ENCODE data around the gene CASQ1. TPM values are rescaled to one million over a fixed set of nuclear protein-coding genes. Genes with fewer than 3 reads are reported as not detected.

The CASQ1 gene
- total RNA-seq, 2 donors from 2014 or later = not detected

GRCh38 chr1:160162931-160163330 lies 27.4 kb upstream of the CASQ1 start:
- ATAC-seq (replicated peaks) = no peak
- Mint-ChIP-seq H3K27ac (no peak overlapping the region), H3K4me1 (peaks cover 5% of the 10 kb centered on the region), H3K9me3 (no peaks in the 10 kb centered on the region), H3K4me3 (no peak overlapping the region), H3K27me3 (peaks cover 30% of the 10 kb centered on the region), H3K36me3 (ENCODE audit: low read depth) (no peaks in the 10 kb centered on the region)

GRCh38 chr1:160163615-160164014 lies 26.8 kb upstream of the CASQ1 start:
- H3K27ac Mint-ChIP-seq = no peak overlapping the region
- H3K27me3 Mint-ChIP-seq = peaks cover 29% of the 10 kb centered on the region
- no peak overlapping the region for H3K4me3 Mint-ChIP-seq
- no peaks in the 10 kb centered on the region for H3K36me3 Mint-ChIP-seq (ENCODE audit: low read depth)
- H3K4me1 Mint-ChIP-seq = peaks cover 5% of the 10 kb centered on the region
- no peak for ATAC-seq (replicated peaks)
- no peaks in the 10 kb centered on the region for H3K9me3 Mint-ChIP-seq

GRCh38 chr1:160164121-160164520 lies 26.3 kb upstream of the CASQ1 start:
- Mint-ChIP-seq H3K4me1 (peaks cover 5% of the 10 kb centered on the region), H3K27ac (no peak overlapping the region), H3K4me3 (no peak overlapping the region), H3K27me3 (peaks cover 26% of the 10 kb centered on the region), H3K9me3 (no peaks in the 10 kb centered on the region), H3K36me3 (ENCODE audit: low read depth) (no peaks in the 10 kb centered on the region)
- ATAC-seq (replicated peaks) = no peak

GRCh38 chr1:160166166-160166868 lies 24.1 kb upstream of the CASQ1 start:
- Mint-ChIP-seq H3K27ac (no peak overlapping the region), H3K4me3 (no peak overlapping the region), H3K9me3 (no peaks in the 10 kb centered on the region), H3K27me3 (peaks cover 30% of the 10 kb centered on the region), H3K36me3 (ENCODE audit: low read depth) (no peaks in the 10 kb centered on the region), H3K4me1 (peaks cover 9% of the 10 kb centered on the region)
- no peak for ATAC-seq (replicated peaks)

- Mint-ChIP-seq H3K9me3 (no peaks in the 10 kb centered on the region), H3K4me1 (peaks cover 9% of the 10 kb centered on the region), H3K27me3 (peaks cover 32% of the 10 kb centered on the region), H3K36me3 (ENCODE audit: low read depth) (no peaks in the 10 kb centered on the region), H3K4me3 (no peak overlapping the region), H3K27ac (no peak overlapping the region)
- no peak for ATAC-seq (replicated peaks)
Observed at GRCh38 chr1:160167056-160167455, 23.3 kb upstream of the CASQ1 start.

- no peak overlapping the region for H3K27ac Mint-ChIP-seq
- peaks cover 35% of the 10 kb centered on the region for H3K27me3 Mint-ChIP-seq
- H3K36me3 Mint-ChIP-seq (ENCODE audit: low read depth) = no peaks in the 10 kb centered on the region
- H3K4me3 Mint-ChIP-seq = no peak overlapping the region
- no peaks in the 10 kb centered on the region for H3K9me3 Mint-ChIP-seq
- ATAC-seq (replicated peaks) = peak; percentile 55
- H3K4me1 Mint-ChIP-seq = peaks cover 9% of the 10 kb centered on the region
Observed at GRCh38 chr1:160167580-160167979, 22.8 kb upstream of the CASQ1 start.

GRCh38 chr1:160168016-160168415 lies 22.4 kb upstream of the CASQ1 start:
- H3K4me1 Mint-ChIP-seq = peaks cover 9% of the 10 kb centered on the region
- H3K27me3 Mint-ChIP-seq = peaks cover 35% of the 10 kb centered on the region
- H3K27ac Mint-ChIP-seq = no peak overlapping the region
- no peak overlapping the region for H3K4me3 Mint-ChIP-seq
- H3K36me3 Mint-ChIP-seq (ENCODE audit: low read depth) = no peaks in the 10 kb centered on the region
- no peak for ATAC-seq (replicated peaks)
- H3K9me3 Mint-ChIP-seq = no peaks in the 10 kb centered on the region

GRCh38 chr1:160168609-160169369 lies 21.6 kb upstream of the CASQ1 start:
- no peaks in the 10 kb centered on the region for H3K9me3 Mint-ChIP-seq
- H3K27me3 Mint-ChIP-seq = peaks cover 36% of the 10 kb centered on the region
- no peak for ATAC-seq (replicated peaks)
- H3K4me1 Mint-ChIP-seq = peaks cover 9% of the 10 kb centered on the region
- H3K36me3 Mint-ChIP-seq (ENCODE audit: low read depth) = no peaks in the 10 kb centered on the region
- no peak overlapping the region for H3K27ac Mint-ChIP-seq
- H3K4me3 Mint-ChIP-seq = no peak overlapping the region

- Mint-ChIP-seq H3K4me3 (no peak overlapping the region), H3K27ac (no peak overlapping the region), H3K27me3 (peaks cover 28% of the 10 kb centered on the region), H3K36me3 (ENCODE audit: low read depth) (no peaks in the 10 kb centered on the region), H3K4me1 (peaks cover 9% of the 10 kb centered on the region), H3K9me3 (no peaks in the 10 kb centered on the region)
- peak; percentile 72 for ATAC-seq (replicated peaks)
Observed at GRCh38 chr1:160169553-160170399, 20.6 kb upstream of the CASQ1 start.

GRCh38 chr1:160171354-160171753 lies 19.0 kb upstream of the CASQ1 start:
- Mint-ChIP-seq H3K4me1 (peaks cover 9% of the 10 kb centered on the region), H3K27ac (no peak overlapping the region), H3K4me3 (no peak overlapping the region), H3K36me3 (ENCODE audit: low read depth) (no peaks in the 10 kb centered on the region), H3K9me3 (no peaks in the 10 kb centered on the region), H3K27me3 (peaks cover 21% of the 10 kb centered on the region)
- ATAC-seq (replicated peaks) = no peak

GRCh38 chr1:160171980-160172379 lies 18.4 kb upstream of the CASQ1 start:
- Mint-ChIP-seq H3K36me3 (ENCODE audit: low read depth) (no peaks in the 10 kb centered on the region), H3K27me3 (peaks cover 17% of the 10 kb centered on the region), H3K4me3 (no peak overlapping the region), H3K27ac (no peak overlapping the region), H3K4me1 (peaks cover 4% of the 10 kb centered on the region), H3K9me3 (no peaks in the 10 kb centered on the region)
- ATAC-seq (replicated peaks) = no peak

GRCh38 chr1:160177231-160177630 lies 13.1 kb upstream of the CASQ1 start:
- no peak overlapping the region for H3K4me3 Mint-ChIP-seq
- no peak overlapping the region for H3K27ac Mint-ChIP-seq
- no peak for ATAC-seq (replicated peaks)
- H3K4me1 Mint-ChIP-seq = no peaks in the 10 kb centered on the region
- H3K36me3 Mint-ChIP-seq (ENCODE audit: low read depth) = no peaks in the 10 kb centered on the region
- H3K27me3 Mint-ChIP-seq = peaks cover 13% of the 10 kb centered on the region
- no peaks in the 10 kb centered on the region for H3K9me3 Mint-ChIP-seq

GRCh38 chr1:160177667-160178066 lies 12.7 kb upstream of the CASQ1 start:
- Mint-ChIP-seq H3K9me3 (no peaks in the 10 kb centered on the region), H3K36me3 (ENCODE audit: low read depth) (no peaks in the 10 kb centered on the region), H3K4me1 (no peaks in the 10 kb centered on the region), H3K27me3 (peaks cover 12% of the 10 kb centered on the region), H3K4me3 (no peak overlapping the region), H3K27ac (no peak overlapping the region)
- ATAC-seq (replicated peaks) = no peak

- H3K4me3 Mint-ChIP-seq = no peak overlapping the region
- H3K9me3 Mint-ChIP-seq = no peaks in the 10 kb centered on the region
- H3K27me3 Mint-ChIP-seq = peaks cover 11% of the 10 kb centered on the region
- H3K36me3 Mint-ChIP-seq (ENCODE audit: low read depth) = no peaks in the 10 kb centered on the region
- no peak overlapping the region for H3K27ac Mint-ChIP-seq
- no peak for ATAC-seq (replicated peaks)
- H3K4me1 Mint-ChIP-seq = no peaks in the 10 kb centered on the region
Observed at GRCh38 chr1:160178731-160179130, 11.6 kb upstream of the CASQ1 start.

Data from activated T-helper 17 cell treated with anti-CD3 and anti-CD28 coated beads, Interleukin-2, amount 50 U/mL, for 72 hours (primary cell).